HG03460 (cell line): ENCODE measurements around the gene ZDBF2.
"Not testable (repeated sequence)": the region's sequence is repeated elsewhere in the genome, so short reads cannot be mapped to it uniquely, and the experiment has no call there.

ENCODE experiments used
- ATAC-seq: cut with Tn5 transposase; IDR thresholded peaks from one replicate; pipeline ENCODE4 v1.9.1; 2021; ENCODE audit not compliant: unreplicated experiment

The ZDBF2 gene

GRCh38 chr2:206259376-206260187 lies 14.9 kb upstream of the ZDBF2 start:
- ATAC-seq, result no peak

- ATAC-seq, result peak; percentile 83
Measured at GRCh38 chr2:206260188-206261012, 14.1 kb upstream of the ZDBF2 start.

- ATAC-seq, result no peak
Measured at GRCh38 chr2:206263959-206264603, 10.4 kb upstream of the ZDBF2 start.

GRCh38 chr2:206266130-206267125 lies 8.0 kb upstream of the ZDBF2 start:
- ATAC-seq, result no peak

GRCh38 chr2:206267567-206267966 lies 6.9 kb upstream of the ZDBF2 start:
- no peak for ATAC-seq

GRCh38 chr2:206271065-206271464 lies 3.4 kb upstream of the ZDBF2 start:
- no peak for ATAC-seq

- ATAC-seq, result no peak
Measured at GRCh38 chr2:206273905-206274304, 558 bp upstream of the ZDBF2 start.

GRCh38 chr2:206275312-206276055 lies 1.0 kb downstream of the ZDBF2 start:
- ATAC-seq, result peak; percentile 34

- no peak for ATAC-seq
Measured at GRCh38 chr2:206276169-206276942, 1.9 kb downstream of the ZDBF2 start.

GRCh38 chr2:206277503-206277902 lies 3.0 kb downstream of the ZDBF2 start:
- ATAC-seq, result no peak

GRCh38 chr2:206282746-206283145 lies 8.3 kb downstream of the ZDBF2 start:
- ATAC-seq, result no peak

GRCh38 chr2:206287197-206287596 lies 12.7 kb downstream of the ZDBF2 start:
- no peak for ATAC-seq

GRCh38 chr2:206289391-206289790 lies 14.9 kb downstream of the ZDBF2 start:
- no peak for ATAC-seq

GRCh38 chr2:206296128-206296527 lies 21.7 kb downstream of the ZDBF2 start:
- ATAC-seq, result no peak

GRCh38 chr2:206299608-206300007 lies 25.1 kb downstream of the ZDBF2 start:
- not testable (repeated sequence) for ATAC-seq

GRCh38 chr2:206305523-206306245 lies 31.2 kb downstream of the ZDBF2 start:
- peak; percentile 82 for ATAC-seq

GRCh38 chr2:206311026-206311425 lies 36.6 kb downstream of the ZDBF2 start:
- no peak for ATAC-seq

- ATAC-seq, result no peak
Measured at GRCh38 chr2:206316141-206316540, 41.7 kb downstream of the ZDBF2 start.
